CD4-positive, alpha-beta T cell treated with Interleukin-17A for 1 hour (primary cell): Measurements from ENCODE around the gene CALR3.
"Not testable (repeated sequence)": the region's sequence is repeated elsewhere in the genome, so short reads cannot be mapped to it uniquely, and the experiment has no call there.

Experiments
- DNase-seq: peaks from one replicate; pipeline ENCODE4 v3.0.0-alpha.2; 2020

CALR3 gene

DNA sequence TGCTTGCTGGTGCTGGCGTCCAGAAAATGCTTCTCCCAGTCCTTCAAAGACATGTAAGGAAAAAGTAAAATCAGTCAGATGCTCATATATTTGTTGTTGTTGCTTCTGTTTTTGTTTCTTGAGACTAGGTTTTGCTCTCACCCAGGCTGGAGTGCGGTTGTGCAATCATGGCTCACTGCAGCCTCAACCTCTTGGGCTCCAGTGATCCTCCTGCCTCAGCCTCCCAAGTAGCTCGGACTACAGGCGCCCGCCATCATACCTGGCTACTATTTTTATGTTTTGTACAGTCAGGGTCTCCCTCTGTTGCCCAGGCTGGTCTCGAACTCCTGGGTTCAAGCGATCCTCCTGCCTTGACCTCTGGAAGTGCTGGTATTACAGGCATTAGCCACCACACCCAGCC is 13.2 kb downstream of the CALR3 start:
- DNase-seq: no peak

DNA sequence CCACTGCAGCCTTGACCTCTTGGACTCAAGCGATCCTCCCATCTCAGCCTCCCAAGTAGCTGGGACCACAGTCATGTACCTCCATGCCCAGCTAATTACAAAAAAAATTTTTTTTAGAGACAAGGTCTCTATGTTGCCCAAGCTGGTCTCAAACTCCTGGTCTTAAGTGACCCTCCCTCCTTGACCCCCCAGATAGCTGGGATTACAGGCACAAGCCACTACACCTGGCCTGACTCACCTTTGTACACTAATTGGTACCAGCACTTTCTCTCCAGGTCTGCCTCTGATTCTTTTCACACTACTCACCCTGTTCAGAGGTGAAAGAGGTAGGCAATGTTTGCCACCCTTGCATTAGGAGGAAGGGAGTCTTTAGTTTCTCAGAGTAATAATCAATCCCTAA is 18.7 kb downstream of the CALR3 start:
- DNase-seq: no peak

DNA sequence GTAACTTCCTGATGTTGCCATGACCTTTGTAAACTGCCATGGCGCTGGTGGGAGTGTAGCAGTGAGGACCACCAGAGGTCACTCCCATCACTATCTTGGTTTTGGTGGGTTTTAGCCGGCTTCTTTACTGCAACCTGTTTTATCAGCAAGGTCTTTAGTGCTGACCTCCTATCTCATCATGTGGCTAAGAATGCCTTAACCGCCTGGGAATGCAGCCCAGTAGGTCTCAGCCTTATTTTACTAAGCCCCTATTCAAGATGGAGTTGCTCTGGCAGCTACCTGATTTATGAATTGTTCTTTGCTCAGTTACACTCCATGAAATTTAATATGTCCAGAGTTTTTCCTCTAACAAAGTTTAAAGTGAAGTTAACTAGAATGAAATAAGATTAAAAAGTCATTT is 19.6 kb downstream of the CALR3 start:
- no peak for DNase-seq

DNA sequence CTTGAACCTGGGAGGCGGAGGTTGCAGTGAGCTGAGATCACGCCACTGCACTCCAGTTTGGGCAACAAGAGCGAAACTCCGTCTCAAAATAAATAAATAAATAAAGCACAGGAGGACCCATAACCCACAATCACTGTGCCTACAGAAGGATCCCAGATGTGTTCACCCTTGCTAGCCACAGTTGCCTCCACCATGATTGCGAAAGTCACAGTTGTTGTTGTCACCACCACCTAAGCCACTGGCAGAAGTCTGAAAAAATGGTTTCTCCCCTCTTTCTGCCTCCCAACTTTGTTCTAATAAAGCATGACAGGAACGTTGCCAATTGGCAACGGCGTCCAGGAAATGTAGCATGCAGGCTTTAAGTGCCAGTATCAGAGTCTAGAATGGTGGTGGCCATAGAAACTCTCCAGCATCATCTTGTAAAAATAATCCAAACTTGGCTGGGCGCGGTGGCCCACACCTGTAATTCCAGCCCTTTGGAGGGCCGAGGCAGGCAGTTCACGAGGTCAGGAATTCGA is 22.0 kb downstream of the CALR3 start:
- no peak for DNase-seq

DNA sequence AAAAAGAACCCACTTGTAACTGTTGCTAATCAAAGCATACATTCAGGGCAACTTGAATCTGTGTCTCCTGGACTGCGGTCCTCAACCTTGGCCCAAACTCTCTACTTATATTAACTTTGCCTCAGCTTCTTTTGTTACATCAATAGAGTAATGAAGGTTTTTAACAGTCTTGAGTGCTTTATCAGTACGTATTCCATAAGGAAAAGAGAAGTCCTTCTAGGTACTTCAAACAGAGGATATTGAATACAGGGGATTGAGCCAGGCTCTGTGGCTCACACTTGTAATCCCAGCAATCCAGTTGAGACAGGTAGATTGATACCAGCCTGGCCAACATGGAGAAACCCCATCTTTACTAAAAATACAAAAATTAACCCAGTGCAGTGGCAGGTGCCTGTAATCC is 23.0 kb downstream of the CALR3 start:
- DNase-seq: no peak

DNA sequence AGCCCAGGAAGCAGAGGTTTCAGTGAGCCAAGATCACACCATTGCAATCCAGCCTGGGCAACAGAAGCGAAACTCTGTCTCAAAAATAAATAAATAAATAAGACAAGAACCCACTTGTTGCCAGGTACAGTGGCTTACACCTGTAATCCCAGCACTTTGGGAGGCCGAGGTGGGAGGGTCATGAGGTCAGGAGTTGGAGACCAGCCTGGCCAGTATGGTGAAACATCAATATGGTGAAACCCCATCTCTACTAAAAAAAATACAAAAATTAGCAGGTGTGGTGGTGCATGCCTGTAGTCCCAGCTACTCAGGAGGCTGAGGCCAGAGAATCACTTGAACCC is 23.4 kb downstream of the CALR3 start:
- DNase-seq: not testable (repeated sequence)

DNA sequence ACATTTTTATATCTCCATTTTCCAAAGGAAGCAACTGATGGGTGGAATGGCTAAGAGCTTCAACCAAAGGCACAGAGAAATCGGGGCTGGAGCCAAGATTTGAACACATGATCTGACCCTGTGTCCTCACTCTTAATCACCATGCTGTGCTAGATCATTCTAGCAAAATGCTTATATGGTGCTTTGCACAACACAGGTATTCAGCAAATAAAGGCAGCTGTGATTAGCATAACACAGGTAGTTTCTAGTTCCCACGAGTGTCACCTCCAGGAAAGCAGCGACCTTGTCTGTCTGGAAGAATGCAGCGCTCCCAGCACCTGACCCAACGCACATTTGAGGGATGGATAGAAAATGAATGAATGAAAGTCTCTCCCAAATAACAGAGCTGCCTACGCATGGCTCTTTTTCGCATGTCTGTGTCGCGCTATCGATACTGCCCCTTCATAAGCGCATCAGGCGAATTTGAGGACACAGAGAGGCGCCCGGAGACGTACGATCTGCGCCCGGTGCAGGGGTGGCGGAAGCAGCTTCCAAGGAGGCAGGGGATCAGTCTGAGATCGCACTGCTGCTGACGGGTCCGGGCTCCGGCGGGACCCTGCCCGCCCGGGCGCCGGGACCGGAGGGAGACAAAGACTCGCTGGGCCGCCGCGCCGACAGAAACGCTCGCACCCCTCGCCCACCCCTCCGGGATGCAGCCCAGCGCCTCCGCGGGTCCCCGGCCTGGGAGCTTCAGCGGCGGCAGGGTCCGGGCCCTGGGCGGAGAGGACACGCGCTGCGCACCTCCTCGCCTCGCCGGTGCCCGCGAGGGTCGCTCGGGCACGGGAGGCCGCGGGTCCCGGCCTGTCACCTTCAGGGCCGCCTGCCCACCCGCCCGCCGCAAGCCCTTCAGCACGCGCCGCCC is 24.8 kb downstream of the CALR3 start:
- DNase-seq: peak; percentile 21

DNA sequence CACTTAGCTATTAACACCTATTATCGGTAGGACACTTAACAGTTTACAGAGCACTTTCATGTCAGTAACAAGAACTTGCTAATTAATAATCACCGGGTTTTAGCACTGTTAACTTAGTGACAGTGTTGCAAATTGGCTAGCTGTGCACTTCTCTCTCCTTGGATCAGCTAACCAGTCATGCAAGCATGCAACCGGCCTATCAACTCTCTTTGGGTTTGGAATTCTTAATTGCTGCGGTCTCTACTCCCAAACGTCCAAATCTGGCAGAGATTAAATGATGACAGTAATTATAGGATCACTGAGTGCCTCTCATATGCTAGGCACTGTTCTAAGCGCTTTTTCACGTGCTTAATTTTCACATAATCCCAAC is 25.4 kb downstream of the CALR3 start:
- DNase-seq: no peak

DNA sequence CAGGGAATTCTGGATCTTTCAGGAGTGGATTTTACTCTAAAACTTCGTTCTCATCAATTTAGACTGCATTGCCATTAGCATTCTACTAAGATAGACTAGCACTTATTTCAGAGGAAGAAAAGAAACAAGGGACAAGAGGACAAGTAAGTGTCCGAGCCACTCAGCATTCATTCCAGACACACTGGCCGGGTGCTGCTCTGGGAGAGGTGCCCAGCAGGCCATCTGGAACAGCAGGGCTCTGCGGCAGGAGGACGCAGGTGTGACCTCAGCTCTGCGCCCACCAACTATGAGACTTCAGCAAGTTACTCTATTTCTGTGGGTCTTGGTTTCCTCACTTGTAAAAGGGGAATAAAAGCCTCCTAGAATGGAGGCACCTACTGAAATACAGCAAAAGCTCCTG is 28.4 kb downstream of the CALR3 start:
- no peak for DNase-seq

DNA sequence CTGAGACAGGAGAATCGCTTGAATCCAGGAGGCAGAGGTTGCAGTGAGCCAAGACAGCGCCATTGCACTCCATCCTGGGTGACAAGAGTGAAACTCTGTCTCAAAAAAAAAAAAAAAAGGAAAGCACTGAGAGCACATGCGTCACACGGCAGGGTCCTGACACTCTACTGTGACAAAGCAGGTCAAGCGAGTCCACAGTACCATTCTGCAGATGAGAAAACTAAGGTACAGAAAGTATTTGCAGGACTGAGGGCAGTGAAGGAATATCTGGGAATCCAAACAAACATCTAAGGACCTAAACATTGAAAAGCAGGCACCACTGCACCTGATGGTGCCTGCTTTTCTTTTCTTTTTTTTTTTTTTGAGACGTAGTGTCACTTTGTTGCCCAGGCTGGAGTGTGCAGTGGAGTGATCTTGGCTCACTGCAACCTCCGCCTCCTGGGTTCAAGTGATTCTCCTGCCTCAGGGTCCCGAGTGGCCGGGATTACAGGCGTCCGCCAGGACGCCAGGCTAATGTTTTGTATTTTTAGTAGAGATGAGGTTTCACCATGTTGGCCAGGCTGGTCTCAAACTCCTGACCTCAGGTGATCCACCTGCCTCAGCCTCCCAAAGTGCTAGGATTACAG is 29.1 kb downstream of the CALR3 start:
- not testable (repeated sequence) for DNase-seq

DNA sequence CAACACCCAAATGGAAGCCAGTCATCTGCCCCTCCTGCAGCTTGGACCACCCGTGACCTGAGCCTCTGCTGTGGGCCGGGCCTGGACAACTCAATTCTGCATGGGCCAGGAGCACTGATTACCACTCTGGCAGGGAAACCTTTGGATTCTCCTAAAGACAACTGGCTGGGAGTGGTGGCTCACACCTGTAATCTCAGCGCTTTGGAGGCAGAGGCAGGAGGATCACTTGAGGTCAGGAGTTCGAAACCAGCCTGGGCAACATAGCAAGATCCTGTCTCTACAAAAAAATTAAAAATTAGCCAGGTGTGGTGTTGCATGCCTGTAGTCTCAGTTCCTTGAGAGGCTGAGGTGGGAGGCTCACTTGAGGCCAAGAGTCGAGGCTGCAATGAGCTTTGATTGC is 30.7 kb downstream of the CALR3 start:
- no peak for DNase-seq

DNA sequence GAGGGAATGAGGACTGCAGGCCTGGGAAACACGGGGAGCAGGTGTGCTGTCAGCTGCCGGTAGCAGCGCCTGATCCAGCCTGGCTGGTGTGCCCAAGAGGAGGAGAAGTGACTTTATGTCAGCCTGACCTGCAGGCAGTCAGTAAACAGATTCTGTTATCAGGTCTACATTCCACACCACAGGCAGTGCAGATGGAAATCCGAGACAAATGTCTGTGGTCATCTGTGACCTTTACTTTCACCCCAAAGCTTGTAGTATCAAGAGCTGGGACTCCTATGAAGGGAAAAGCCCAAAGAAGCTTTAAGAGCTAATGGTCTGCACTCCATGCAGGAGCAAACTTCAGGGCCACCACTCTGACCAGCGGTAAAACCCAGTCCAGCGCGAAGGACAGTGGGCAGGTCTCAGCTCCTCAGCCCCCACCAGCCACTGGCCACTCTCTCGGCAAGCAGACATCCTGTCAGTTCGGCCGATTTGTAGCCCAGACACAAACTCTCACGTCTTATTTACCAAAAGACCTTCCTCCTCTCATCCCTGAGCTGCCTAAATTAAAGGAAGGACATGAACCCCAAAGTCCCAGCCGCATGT is 31.9 kb downstream of the CALR3 start:
- DNase-seq: no peak

DNA sequence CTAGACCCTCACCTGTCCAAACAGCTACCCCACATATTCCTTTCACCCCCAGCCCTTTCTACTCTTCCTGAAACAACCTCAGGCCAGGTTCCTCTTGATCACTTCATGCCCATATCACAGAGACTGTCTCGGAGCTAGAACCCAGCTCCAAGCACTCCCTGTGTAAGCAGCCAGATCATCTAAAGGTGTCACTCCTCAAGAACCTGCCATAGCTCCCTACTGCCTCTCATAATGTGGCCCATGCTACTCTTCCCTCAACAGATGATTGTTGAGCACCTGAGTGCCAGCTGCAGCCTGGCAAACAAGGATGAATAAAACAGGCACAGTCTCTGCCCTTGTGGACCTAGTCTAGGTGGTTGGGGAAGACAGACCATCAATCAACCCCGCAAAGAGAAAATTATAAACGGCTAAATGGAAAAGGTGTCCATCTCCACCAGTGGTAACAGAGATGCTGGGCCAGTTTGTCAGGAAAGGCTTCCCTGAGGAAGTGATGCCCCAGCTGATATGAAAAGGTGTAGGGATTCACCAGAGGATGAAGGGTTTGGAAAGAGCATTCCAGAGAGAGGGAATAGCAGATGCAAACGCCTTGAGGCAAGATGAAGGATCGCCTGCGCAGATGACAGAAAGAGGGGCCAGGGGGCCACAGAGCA is 32.5 kb downstream of the CALR3 start:
- no peak for DNase-seq

DNA sequence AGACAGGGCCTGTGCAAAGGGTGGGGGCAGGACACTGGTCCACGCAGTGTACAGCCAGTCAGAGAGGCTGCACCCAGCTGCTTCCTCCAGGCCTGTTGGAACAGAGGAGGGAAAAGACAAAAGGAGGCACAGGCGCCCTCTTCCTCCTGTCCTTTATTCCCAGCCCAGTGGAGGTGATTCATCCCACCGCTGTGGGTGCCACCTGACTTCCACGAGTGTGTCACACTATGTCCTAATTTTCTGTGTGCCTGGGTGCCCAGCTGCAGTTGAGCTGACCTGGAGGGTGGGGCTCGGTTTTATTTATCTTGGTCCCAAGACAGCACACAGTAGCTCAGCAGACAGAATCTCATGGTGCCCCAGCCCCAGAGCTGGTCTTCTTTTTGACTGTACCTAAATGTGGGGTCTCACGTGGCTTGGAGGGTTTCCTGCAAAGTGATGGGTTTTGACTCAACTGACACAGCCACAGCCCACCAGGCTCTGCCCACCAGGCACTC is 33.2 kb downstream of the CALR3 start:
- DNase-seq: no peak

DNA sequence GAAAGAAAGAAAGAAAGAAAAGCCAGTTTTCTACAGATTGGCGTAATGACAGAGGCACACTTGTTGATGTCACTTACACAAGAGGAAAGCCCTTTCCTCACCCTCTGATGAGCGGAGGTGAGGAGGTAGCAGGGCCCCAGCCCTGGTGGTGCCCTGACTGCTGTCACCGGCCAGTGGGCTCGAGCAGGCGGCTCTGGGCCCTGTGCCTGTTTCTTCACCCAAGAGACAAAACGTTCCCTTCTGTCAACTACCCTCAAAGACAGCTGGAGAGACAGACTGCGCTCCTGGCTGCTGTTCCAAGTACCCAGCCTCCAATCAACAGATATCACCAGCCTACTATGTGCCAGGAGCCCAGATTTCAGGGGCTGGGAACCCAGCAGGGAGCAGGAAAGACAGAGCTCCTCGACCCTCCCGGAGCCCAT is 34.3 kb downstream of the CALR3 start:
- no peak for DNase-seq

DNA sequence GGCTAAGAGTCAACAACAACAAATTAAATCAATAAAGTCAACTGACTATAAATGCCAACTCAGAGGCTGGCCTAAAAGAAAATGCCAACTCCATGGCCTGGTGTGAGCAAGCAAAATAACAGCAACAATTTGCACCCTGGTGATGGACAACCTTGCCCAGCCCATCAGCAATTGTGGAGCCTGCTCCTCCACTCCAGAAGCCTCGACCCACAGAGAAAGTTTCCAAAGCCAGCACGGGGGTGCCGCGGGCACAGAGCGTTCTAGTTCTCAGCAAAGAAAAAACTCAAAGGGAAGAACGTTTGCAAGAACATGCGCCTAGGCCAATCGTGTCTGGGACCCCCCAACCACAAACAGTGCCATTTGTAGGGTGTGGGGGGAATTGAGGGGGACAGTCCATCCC is 35.5 kb downstream of the CALR3 start:
- DNase-seq: no peak

DNA sequence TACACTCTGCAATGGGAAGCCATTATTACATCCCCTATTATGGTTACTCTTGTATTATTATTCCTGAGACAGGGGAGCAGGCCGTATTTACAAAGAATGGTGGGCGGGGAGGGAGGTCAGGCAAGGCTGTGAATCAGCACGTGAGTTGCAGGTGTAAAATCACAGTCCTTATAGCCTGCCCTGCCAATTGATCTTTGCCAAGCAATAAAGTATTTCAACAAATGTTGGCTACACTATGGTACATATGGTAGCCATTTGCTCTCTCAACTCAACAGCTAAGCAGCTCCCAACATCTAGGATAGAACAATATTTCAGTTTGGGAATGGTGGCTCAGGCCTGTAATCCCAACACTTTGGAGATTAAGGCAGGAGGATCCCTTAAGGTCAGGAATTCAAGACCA is 36.3 kb downstream of the CALR3 start:
- no peak for DNase-seq

DNA sequence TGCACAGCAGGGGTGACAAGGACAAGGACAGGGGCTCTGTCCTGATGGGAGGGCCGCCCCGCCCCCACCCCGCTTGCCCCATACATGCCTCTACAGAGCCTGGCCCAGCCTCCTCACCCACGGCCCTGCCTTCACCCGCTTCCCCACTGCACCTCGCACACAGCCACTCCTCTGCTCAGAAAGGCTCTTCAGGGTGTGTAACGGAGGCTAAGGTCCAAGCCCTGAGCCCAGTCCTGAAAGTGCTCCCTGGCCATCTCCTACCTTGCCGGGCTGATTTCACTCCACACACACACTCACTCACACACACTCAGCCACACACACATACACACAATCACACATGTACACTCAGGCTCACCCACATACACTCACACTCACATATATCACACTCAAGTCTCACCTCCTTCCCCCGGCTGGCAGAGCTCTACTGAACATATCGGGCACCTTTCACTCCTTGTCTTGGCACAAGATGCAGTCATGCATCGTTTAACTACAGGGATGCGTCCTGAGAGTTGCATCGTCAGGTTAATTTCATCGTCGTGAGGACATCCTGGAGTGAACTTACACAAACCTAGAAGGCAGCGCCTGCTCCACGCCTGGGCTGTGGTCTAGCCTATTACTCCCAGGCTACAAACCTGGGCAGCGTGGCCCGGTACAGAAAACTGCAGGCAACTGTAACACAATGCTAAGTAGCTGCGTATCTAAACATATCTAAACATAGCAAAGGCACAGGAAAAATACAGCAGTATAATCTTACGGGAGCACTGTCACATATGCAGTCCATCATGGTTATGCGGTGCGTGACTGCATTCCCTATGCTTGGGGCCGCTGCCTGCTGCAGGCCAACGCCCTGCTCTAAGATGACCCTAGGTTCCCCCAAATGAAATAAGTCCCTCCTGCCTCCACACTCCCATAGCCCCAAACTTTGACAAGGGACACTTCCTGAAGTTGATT is 37.3 kb downstream of the CALR3 start:
- no peak for DNase-seq

DNA sequence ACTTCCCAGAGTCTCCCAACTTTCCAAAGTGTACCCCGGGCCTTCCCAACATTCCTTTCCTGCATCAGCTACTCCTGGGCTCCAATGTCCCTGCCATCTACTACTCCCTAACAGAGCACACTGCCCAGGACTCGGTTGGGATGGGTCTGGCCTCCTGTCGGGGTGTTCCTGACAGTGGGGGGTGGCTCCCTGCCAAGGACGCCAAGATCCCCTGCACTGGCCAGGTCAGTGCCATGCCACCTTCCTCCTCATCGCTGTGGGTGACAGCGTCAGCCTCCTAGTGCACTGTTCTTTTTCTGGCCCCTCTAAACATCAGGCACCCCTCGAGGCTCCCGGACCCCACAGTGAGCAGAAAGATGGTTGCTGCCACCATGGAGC is 38.0 kb downstream of the CALR3 start:
- DNase-seq: no peak

DNA sequence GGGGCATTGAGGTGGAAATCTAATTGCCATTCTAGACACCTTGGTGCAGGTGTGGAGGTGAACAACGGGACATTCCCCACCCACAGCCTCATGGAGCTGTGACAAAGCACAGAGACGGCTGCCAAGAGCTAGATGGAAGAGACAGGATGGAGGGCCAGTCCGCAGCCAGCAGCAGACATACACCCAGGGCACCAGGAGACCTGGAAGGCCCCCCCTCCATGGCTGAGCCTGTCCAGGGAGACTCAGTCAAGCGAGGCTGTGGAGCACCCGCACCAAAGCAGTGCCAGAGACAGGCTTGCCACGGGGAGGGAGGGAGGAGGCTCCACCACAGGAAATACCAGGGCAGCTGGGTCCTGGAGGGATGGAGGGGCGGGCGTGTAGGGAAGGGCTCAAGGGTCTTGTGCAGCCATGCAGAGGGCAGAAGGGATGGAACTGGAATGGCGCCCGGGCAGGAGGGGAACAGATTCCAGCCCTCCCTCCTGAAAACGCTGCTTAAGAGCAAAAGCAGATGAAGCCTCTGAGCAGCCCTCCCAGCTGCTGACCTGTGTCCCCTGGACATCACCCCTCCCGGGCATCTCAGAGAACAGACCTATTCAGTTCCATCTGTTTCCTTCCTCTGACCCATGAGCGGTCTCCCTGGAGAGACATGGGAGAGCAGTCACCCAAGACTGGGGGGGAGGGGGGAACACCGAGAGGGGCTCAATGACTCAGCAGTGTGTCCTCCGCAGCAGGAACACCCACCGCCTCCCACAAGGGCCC is 38.6 kb downstream of the CALR3 start:
- no peak for DNase-seq

DNA sequence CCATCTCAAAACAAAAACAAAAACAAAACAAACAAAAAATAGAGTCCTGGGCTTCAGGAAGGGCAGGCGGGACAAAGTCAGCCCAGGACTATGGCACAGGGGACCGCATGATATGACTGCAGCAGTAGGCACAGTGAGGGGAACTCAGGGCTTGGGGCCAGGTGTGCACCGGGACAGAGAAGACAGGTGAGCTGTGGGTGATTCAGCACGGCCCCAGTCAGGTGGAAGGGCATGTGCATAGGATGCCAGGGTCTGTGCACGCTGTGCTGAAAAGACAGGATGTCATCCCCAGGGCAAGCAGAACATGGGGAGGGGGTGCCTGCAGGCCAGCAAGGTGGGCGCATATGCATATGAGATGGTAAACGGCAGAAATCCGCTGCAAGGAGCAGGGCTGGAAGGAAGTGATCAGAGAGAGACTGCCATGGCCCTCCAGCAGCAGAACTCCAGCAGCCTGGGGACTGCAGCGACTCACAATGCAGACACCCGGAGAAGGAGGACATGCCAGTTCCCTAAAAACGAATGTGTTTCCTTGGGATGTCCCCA is 39.2 kb downstream of the CALR3 start:
- DNase-seq: no peak
